GM19372 (cell line): ENCODE data around the gene MPND.

Experiments used
- ATAC-seq: cut with Tn5 transposase; IDR thresholded peaks from one replicate; pipeline ENCODE4 v1.9.1; 2021; ENCODE audit warnings: mild to moderate bottlenecking, low read depth, moderate library complexity; ENCODE audit not compliant: unreplicated experiment

Gene MPND

DNA sequence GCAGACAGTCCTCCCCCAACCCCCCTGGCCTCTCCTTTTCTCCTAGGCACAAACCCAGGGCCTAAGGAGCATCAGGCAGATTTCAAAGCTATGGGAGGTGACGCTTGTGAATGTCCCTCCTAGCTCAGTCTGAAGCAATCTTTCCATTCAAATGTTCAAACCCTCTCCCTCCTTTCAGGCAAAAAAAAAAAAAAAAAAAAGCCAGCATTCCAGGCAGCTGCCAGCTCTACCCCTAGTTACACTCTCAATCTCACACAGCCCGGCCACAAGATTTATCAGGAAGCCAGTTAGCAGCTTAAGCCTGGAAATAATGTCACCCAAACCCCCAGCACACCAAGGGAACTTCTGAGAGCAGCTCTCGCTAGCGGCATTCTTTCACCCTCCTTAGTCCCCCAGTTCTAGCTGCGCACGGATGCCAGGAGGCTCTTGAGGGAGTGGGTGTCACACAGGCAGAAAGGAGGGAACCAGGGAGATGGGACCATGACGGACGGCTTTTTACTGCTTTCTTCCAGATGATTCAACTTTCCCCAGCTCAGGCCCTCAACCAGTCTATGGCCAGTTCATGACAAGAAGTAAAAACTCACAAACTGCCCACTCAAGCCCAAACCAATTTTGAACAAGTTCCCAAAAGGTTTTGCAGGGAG, 50.7 kb downstream of the MPND start:
- no peak for ATAC-seq

DNA sequence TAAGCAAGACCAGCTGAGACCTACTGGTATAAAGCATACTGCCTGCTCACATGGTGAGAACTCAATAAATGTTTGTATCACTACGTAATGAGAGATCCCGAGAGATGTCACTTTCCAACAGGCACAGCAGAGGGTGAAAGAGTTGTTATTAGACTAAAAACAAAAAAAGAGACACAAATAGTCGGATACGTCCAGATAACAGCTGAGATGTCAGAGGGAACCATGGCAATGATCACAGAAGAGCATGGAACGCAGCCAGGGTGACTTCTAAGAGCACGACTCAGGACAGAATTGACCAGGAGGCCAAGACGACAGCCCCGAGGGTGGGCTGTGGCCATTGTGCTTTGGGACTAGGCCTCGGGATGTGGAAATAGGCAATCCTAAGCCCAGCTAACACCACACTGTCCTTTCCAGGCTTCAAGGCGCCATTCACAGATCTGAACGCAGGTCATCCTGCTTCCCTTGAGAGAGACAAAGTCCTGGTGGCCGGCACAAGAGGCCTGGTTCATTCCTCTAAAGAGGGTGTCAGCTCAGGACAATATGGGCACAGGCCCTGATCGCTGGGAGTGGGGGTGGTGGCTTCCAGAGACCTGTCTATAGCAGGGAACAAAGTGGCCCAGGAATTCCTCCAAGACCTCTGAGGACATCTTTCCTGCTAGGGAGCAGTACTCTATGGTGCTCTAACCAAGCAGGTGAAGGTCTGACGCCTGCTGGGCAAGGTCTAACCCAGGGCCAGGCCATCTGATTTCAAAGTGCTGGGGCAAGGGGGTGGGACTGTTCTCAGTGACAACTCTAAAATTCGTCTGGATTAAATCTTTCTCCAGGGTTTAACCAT, 53.8 kb downstream of the MPND start:
- no peak for ATAC-seq

DNA sequence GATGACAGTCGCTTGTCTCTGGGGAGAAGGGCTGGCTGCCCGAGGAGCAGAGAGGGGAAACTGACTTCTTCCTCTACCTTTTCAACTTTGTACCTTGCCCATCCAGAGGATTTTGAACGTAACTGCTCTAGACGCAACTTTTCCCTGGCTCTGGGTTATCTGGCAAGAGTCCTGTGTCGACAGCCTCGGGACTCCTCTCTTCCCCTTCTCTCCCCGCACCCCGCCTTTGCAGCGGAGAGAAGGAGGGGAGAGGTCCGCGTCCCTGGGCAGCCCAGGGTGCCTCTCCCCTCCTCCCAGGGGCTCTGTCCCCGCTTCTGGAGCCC, 56.4 kb downstream of the MPND start:
- no peak for ATAC-seq

DNA sequence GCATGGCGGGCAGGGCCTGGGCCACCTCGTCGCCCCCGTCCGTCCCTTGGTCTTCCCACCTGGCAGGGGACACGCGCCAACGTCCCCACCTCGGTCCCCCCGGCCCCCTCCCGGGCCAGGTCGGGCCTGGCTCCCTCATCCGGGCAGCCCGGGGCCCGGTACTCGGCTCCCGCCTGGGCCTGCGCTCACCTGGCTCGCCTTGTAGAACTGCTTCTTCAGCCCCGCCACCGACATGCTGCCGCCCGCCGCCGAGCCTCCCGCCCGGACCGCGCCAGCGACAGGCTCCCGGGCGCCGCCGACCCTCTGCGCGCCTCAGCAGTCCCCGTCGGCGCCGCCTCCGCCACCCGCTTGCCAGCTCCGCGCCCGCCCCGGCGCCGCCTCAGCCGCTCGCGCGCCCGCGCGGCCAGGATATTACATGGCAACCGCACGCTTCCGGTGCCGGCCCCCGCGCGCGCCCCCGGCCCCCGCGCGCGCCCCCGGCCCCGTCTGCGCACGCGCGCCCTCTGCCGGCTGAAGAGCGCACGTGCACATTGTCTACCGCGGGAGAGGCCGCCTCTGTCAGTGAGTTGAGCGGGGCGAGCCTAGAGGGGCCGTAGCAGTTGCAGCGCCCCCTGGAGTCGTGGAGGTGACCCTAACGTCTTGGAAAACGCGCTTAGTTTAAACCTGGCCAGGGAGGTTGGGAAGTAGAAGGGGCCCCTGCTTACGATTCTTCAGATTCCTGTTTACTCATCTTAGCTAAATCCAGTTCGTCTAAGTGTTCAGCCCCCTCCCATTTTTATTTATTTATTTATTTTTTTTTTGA, 57.0 kb downstream of the MPND start, which contains the start of gene SH3GL1:
SH3GL1 (minus strand) TSS at position 413 of the 802 bp plus-strand sequence; CDS start at position 234, 179 bp downstream.
- ATAC-seq, result peak; percentile 66

DNA sequence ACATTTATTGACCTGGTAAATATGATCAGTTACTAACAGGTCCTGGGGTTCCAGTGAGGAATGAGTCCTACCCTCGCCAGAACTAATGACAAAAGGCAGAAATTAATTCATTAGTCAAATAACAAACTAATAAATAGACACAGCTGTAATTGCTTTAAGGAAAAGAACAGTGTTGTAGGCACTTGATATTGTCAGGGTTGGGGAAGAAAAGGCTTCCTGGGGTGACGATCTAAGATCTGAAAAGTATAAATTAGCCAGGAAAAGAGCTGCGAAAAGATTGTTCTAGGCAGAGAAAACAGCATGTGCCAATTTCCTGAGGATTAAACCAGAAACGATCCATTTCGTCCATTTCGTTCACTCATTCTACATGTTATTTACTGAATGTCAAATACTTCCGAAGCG, 58.4 kb downstream of the MPND start:
- ATAC-seq, result no peak

DNA sequence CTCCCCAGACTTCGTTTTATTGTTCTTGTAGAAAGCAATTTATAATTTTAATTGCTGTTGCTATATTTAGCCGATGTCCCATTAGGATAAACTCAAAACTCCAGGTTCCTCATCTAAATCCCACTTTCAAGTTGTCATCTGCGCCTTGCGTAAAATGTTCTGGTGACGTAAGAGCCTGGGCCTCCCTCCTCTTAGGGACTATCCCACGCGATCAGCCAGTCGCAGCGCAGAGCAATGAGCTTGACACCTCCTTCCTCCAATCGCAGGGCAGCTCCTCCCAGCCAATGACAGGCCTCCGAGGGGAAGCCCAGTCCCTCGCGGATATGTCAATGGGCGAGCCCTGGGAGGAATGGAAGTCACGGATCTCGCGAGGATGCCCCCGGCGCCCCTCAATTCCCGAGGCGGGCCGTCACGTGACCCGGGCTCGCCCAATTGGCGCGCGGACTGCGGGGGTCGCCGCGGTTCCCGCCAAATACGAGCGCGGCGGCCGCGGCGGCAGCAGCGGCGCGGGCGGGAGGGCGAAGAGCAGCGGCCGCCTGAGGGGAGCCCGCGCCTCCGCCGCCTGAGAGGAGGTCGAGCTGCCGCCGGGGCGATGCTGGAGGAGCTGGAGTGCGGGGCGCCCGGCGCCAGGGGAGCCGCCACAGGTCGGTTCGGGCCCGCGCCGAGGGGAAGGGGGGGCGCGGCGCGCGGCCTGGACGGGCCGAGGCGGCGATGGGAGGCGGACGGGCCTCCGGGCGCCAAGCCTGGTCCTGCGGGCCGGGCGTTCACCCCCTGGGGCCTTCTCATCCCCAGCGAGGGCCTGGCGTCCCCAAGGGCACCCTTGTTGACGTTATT, 59.0 kb downstream of the MPND start, which contains the start of gene CHAF1A:
CHAF1A (plus strand) TSS at position 470 of the 834 bp plus-strand sequence; CDS start at position 593, 123 bp downstream.
- peak; percentile 73 for ATAC-seq

DNA sequence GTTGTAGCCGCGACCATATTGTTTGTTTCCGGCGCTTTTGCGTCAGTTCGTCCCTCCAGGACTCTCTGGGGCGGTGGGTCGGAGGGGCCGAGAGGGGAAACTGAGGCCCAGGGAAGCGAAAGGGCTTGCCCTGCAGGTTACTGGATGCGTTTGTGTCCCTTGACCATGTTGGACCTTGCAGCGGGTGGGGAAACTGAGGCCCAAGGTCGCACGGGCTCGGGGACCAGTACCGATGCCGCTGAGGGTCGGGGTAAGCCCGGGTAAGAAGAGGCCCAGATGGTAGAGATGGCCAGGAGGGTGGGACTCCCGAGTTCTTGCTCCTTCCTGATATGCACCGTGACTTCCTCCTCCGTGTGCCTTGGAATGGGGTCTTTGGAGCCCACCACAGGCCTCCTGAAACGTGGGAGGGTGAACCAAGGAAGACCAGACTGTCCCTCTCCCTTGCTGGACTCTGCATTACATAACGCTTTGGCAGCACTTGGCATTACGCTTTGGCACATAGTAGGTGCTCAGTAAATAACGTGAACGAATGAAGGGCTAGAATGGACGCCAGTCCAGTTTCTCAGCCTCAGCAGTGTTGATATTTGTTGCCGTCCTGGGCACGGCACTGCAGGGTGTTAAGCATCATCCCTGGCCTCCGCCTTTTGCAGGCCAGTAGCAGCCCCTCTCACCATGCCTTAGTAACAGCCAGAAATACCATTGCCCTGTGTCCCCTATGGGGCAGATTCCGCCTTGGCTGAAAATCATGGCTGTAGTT, 59.8 kb downstream of the MPND start:
- no peak for ATAC-seq

DNA sequence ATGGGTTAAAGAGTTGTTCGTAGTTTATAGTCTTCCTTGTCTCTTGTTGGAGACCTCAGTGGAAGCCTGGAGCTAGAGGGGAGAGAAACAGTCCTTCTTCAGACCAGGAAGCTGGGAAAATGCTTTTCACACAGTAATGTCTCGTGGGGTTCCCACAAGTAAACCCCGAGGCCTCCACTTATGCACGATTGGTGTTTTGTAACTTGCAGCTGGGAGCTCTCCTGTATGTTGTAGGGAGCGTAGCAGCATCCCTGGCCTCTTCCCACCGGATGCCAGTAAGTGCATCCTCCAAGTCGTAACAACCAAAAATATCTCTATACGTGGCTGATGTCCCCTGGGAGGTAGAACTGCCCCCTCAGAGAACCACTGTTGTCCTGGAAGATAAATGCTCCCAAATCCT, 62.6 kb downstream of the MPND start:
- ATAC-seq, result no peak

DNA sequence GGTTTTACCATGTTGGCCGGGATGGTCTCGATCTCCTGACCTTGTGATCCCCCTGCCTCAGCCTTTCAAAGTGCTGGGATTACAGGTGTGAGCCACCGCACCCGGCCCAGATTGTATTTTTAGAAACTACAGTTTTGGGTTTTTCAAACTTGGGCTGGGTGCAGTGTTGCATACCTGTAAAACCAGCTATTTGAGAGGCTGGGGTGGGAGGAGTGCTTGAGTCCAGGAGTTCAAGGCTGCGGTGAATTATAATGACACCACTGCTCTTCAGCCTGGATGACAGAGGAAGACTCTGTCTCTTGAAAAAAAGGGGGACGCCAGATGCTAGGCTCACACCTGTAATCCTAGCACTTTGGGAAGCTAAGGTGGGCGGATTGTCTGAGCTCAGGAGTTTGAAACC, 63.3 kb downstream of the MPND start:
- ATAC-seq, result no peak

DNA sequence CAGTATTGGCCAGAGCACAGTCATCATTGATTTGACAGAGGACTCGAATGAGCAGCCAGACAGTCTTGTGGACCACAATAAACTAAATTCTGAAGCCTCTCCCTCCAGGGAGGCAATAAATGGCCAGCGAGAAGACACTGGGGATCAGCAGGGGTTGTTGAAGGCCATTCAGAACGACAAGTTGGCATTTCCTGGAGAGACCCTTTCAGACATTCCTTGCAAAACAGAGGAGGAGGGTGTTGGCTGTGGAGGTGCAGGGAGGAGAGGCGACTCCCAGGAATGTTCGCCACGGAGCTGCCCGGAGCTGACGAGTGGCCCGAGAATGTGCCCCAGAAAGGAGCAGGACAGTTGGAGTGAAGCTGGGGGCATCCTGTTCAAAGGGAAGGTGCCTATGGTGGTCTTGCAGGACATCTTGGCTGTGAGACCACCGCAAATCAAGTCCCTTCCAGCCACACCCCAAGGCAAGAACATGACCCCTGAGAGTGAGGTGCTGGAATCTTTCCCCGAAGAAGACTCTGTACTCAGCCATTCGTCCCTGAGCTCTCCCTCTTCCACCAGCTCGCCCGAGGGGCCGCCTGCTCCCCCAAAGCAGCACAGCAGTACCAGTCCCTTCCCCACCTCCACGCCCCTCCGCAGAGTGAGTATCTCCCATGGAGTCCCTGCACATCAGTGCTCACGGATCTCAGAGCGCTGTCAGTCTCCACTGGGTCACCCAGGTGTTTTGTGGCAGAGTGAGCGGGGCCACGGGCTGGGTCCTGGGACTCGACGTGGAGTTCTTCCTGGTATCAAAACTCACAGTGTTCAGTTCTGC, 66.0 kb downstream of the MPND start:
- ATAC-seq, result no peak
